Activated naive CD8-positive, alpha-beta T cell treated with anti-CD3 and anti-CD28 coated beads, Interleukin-2, amount 50 U/mL, for 16 hours (primary cell): ENCODE data around the gene LRRN4.

Experiments
- DNase-seq: peaks from one replicate; pipeline ENCODE4 v3.0.0-alpha.2; 2020; ENCODE audit warnings: low read depth, low spot score

The LRRN4 gene

DNA sequence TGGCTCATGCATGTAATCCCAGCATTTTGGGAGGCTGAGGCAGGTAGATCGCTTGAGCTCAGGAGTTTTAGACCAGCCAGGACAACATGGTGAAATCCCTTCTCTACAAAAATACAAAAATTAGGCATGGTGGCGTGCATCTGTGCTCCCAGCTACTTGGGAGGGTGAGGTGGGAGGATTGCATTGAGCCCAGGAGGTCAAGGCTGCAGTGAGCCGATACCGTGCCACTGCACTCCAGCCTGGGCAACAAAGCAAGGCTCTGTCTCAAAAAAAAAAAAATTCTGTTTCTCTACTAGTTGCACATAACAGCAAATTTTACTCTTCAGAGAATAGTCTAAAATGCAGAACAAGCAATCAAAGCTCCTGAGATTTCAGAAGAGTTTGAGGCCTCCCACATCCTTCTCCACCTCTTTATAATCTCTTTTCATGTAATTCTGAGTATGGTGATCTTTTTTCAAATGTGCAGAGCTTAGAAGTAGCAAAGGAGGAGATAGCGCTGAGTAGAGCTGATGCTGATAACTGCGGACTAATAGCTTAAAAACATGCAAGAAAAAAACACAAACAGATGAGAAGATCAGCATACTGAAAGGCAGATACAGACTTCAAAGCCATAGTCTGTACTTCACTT lies 23.3 kb downstream of the LRRN4 start:
- DNase-seq, result no peak

- DNase-seq, result no peak
These were observed 24.3 kb downstream of the LRRN4 start for GRCh38 chr20:6029538-6029937.

DNA sequence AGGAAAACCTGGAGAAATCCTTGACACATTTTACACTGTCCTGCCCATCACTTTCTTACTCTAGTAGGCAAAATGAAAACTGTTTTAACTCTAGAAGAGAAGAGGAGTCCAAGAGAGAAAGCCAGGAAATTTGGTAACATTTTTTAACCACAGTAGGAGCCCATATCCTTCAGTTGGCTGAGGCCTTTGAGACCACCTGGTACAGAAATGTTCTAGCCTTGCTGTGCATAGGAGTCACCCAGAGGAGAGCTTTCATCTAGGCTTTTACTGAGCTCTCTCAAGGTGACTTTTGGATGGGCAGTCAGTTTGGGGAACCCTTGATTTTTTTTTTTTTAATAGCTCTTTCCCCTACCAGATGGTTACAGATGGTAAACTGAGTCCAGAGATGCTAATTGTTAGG lies 25.0 kb downstream of the LRRN4 start:
- DNase-seq, result no peak

DNA sequence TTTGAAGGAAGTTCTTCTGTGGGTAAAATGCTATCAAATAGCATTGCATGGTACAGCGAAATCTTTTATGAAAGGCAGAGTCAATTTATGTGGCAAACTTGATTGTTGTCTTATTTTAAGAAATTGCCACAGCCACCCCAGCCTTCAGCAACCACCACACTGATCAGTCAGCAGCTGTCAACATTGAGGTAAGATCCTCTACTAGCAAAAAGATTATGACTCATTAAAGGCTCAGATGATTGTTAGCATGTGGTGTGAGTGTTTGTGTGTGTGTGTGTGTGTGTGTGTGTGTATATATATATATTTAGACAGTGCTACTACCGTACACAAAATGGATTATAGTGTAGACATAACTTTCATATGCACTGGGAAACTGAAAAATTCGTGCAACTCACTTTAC lies 27.8 kb downstream of the LRRN4 start:
- no peak for DNase-seq

- DNase-seq, result no peak
These were observed 29.1 kb downstream of the LRRN4 start for GRCh38 chr20:6024768-6025167.

DNA sequence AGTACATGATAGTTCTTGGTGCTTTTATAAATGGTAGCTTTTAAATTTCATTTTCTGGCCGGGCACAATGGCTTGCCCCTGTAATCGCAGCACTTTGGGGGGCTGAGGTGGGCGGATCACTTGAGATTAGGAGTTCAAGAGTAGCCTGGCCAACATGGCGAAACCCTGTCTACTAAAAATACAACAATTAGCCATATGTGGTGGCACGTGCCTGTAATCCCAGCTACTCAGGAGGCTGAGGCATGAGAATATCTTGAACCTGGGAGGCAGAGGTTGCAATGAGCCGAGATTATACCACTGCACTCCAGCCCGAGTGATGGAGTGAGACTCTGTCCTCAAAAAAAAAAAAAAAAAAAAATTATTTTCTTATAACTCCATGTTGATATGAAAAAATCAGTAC lies 36.0 kb downstream of the LRRN4 start:
- no peak for DNase-seq

DNA sequence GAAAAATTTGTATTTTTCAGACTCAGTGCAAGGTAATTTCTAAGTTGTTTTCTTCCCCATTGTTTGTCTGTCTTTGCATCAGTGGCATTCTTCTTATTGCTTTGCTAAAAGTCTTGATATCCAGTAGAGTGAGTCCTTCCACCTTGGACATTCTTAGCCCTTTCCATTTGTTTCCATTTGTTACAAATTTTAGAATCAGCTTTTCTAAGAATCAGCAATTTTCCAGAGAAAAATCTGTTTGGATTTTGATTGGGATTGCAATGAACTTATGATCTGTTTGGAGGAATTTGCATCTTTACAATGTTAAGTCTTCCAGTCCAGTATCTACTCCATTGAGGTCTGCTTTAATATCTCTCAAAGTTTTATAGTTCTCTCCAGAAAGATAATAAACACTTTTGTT lies 36.4 kb downstream of the LRRN4 start:
- no peak for DNase-seq

- no peak for DNase-seq
These were observed 38.9 kb downstream of the LRRN4 start for GRCh38 chr20:6014957-6015356.

DNA sequence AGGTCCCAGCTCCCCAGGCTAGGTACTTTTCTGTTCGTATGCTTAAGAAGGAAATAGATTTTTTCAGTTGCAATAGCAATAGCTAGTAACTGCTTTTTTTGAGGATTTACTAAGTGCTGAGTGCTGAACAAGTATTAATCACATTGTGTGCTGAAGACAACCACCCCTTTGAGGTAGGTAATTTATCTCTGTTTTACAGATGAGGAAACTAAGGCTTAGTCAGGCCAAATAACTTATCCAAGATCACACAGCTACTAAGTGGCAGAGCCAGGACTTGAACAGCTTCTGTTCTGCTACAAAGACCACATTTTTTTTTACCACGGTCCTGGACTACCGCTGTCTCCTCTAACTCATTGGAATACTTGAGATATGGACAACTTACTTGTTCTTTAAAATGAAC lies 39.8 kb downstream of the LRRN4 start:
- no peak for DNase-seq

DNA sequence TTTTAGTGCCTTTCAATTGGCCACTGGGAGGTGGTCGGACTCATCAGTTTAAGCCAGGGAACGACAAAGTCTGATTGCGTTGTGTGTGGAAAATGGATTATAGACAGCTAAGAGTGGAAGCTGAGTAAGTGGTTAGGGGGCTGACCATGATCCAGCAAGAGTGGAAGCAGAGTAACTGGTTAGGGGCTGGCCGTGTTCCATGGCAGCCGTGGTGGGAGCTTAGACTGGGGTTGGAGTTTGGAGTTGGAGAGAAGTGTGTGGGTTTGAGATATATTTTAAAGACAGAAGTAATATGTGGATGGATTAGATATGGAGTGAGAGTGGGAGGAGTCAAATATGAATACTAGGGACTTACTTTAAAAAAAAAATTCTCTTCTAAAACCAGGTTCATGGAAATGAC lies 41.7 kb downstream of the LRRN4 start:
- no peak for DNase-seq

- no peak for DNase-seq
These were observed 45.6 kb downstream of the LRRN4 start for GRCh38 chr20:6008254-6008653.

DNA sequence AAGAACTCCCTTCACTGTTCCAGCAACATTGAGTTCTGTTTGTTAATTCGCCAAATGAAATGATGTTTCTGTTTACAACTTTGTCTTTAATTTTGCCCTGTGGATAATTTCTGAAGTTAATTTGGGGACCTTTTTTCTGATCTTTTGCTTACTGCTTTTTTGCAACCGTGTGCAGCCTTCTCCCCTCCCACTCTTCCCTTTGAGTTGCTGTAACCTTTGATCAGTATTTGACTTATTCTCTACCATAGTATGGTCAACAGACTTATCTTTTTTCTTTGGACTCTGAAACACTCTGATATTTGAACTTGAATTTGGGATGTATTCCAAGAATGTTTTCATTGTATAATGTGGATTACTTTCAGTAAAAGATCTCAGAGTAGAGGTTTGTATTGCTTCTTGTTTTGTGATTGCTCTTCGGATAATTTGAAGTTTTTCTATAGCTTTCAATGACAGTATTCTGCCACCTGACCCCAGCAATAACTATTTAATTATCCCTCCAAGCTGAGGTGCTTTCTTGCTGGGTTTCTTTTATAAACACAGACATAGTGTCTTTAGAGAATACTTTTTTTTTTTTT lies 46.2 kb downstream of the LRRN4 start:
- DNase-seq, result no peak

GRCh38 chr20:6007094-6007528 lies 46.7 kb downstream of the LRRN4 start:
- no peak for DNase-seq

- no peak for DNase-seq
These were observed 47.3 kb downstream of the LRRN4 start for GRCh38 chr20:6006603-6006949.

DNA sequence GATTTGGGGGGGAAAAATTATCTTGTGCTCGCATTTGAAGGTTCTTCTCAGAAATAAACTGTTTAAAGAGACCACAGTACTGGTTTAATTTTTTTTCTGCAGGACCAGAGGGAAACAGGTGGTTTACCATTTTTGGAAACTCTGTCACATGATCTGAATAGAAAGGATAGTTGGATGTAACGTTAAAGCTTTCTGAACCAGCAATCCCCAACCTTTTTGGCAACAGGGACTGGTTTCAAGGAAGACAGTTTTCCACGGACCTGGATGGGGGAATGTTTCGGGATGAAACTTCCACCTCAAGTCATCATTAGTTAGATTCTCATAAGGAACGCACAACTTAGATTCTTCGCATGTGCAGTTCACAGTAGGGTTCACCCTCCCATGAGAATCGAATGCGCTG lies 53.0 kb downstream of the LRRN4 start:
- no peak for DNase-seq

DNA sequence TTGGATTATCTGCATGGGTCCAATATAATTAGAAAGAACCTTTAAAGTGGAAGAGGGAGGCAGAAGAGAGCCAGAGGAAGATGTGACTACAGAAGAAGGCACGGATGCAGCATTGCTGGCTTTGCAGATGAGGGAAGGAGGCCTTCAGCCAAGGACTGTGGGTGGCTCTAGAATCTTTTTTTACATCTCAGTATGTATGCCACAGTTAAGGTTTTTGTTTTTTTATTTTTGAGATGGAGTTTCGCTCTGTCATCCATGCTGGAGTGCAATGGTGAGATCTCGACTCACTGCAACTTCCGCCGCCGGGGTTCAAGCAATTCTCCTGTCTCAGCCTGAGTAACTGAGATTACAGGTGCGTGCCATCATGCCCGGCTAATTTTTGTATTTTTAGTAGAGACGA lies 54.1 kb downstream of the LRRN4 start:
- DNase-seq, result no peak

DNA sequence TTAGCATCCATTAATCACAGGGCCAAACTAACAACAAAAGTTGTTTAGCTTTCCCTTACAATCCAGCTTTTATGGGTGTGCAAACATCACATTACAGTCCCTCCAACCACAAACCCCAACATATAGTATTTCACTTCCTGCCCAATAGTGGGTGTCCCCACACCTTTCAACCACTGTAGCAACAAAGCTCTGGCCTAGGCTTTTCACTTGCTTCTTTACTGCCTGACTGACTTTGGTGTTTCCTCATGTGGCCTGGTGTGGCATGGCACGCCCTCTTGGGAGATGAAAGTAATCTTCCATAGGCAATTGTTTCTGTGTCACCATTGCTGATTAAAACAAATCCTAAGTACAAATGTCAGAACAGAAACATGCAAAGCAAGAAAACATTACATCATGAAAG lies 57.1 kb downstream of the LRRN4 start:
- no peak for DNase-seq

DNA sequence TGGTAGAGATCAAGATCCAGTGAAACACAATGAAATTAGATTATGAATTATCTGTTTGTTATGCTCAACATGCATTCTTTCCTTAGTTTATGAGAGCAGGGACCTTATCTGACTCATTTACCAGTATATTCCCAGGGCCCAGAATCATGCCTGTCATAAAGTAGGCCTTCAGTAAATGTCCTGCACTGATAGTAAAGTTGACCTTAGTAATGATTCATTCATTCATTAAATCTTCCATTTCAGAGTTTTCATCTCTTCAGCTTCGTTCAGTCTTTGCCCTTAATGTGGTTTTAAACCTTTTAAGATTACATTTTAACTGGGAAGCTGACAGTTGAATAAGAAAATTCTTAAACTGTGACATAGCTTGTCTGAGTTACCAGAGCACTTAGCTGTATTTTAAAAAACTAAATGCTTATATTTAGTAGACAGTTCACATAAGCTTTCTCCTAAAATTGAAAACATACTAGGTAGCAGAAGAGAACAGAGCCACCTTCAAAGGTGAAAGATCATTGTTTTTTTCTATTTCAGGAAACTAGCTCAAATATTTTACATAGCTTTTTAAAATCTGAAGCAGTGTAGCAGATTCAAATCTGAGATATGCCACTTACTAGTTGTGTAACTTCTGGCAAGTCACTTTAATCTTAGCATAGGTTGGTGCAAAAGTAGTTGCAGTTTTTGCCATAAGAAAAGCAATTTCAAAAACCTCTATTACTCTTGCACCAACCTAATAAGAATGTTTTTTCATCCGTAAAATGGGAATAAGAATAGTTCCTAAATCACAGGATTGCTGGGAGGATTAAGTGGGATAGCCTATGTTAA lies 62.0 kb downstream of the LRRN4 start:
- no peak for DNase-seq

DNA sequence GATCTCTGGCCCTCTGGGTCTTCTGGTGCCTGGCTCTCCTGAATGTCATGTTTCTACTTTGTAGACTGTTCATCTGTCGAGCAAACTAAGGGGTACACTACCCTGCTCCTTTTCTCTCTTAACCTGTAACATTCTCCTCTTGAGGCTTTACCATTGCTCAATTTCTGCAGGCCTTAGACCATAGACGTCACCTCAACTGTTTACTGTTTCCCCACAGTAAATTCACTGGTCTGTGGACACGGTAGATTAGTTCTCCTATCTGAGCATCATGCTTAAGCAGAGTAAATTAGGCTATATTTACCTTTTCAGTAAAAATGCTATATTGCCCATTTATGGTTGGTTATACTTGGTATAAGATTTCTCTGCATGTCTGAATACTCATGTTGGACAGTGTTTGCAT lies 62.9 kb downstream of the LRRN4 start:
- DNase-seq, result no peak
